Activated T-helper 1 cell treated with Interleukin-2 at 50 U/mL for 16 hours (primary cell): ENCODE measurements around the gene SERPINB7.

ENCODE experiments used
- DNase-seq: peaks from one replicate; pipeline ENCODE4 v3.0.0-alpha.2; 2020; ENCODE audit warnings: low read depth

SERPINB7 gene

DNA sequence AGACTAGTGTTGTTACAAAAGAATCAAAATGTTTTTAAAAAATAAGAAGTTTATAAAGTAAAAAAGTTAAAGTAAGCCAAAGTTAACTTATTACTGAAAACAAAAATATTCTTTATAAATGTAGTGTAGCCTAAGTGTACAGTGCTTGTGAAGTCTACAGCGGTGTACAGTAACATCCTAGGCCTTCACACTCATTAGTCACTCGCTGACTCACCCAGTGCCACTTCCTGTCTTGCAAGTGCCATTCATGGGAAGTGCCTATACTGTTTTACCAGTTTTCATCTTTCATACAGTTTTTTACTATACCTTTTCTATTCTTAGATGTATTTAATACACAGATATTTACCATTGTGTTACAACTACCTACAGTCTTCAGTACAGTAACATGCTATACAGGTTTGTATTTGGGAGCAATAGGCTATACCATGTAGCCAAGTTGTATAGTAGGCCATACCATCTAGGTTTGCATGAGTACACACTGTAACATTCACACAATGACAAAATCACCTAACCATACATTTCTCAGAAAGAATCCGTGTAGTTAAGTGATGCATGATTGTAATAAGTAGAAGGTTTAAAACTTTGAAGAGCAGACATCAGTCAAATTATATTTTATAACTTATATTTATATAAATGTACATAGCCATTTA lies 13.4 kb downstream of the SERPINB7 start:
- DNase-seq, result no peak

DNA sequence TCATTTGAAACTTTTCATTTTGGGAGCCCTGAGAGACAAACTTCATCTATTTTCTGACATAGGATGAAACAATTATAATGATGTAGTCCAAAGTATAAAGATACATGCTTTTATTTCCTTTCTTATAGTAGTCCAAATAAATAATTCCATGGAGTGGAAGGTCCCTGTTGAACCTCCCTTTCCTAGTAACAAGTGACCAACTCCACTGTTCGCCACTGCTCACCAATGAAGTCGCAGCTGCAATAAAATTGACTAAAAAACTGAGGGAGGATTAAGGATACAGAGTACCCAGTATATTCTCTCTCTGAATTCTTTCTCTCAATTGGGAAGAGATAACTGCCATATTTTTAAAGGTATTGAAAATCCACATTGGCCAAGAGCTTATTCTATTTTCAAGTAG lies 14.1 kb downstream of the SERPINB7 start:
- no peak for DNase-seq

DNA sequence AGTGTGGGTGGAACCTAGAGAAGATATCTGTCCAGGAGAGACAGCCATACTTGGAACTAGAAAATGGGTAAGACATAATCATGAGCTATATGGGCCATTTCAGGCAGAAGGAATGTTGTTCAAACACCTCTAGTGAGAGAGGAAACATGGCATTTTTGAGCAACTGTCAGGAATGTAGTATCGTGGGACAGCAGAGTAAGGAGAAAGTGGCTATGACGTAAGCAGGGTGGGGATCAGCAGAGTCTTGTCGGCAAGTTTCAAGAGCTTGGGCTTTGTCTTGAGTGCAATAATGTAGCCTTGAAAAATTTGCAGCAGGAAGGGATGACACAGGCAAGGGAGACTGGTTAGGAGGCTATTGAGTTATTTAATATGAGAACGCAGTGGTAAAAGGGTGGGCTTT lies 20.4 kb downstream of the SERPINB7 start:
- no peak for DNase-seq

DNA sequence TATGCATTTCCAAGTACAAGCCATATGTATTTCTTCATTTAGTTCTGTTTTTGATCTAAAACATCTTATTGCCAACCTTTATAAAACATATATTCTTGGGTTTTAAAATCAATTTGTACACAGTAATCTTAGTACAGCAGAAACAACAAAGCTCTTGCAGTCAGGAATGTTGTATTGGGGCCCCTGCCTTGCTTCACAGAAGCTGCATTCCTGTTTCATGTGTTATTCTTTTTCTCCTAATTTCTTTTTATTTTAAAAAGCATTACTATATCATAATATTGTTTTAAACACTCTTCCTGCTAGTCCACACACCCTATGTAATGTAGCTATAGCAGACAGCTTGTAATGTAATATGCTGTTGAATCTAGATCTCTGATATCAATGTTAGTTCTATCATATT lies 24.0 kb downstream of the SERPINB7 start:
- DNase-seq, result no peak

DNA sequence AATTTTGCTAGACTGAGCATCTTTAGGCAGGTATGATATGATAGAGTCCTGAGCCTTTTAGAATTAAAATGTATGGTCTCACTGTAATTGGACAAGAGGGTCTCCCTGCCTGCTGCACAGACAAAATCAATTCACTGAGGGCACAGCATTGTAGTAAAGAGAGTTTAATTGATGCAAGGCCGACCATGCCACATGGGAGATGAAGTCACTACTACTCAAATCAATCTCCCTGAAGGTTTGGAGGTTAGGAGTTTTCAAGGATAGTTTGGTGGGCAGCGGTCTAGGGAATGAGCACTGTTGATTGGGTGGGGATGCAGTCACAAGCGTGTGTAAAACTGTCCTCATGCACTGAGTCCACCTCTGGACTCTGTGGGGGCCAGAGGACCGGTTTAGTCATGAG lies 26.1 kb downstream of the SERPINB7 start:
- no peak for DNase-seq

DNA sequence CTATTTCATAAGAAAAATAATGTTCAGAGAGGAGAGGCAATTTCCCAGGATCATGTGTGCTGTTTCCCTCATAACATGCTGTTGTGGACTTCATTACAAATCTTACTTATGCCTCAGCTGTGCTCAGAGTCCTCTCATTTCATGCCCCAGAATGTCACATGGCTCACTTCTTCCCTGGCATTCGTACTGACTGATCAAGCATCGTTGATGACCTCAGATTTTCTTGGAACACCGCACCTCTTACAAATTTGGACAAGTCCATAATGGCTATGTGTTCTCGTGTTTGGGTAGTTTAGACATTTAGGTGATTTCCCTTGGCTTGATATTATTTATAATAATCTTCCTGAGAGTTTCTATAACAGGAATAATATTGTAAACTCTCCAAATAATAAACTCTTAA lies 32.9 kb downstream of the SERPINB7 start:
- DNase-seq, result no peak

DNA sequence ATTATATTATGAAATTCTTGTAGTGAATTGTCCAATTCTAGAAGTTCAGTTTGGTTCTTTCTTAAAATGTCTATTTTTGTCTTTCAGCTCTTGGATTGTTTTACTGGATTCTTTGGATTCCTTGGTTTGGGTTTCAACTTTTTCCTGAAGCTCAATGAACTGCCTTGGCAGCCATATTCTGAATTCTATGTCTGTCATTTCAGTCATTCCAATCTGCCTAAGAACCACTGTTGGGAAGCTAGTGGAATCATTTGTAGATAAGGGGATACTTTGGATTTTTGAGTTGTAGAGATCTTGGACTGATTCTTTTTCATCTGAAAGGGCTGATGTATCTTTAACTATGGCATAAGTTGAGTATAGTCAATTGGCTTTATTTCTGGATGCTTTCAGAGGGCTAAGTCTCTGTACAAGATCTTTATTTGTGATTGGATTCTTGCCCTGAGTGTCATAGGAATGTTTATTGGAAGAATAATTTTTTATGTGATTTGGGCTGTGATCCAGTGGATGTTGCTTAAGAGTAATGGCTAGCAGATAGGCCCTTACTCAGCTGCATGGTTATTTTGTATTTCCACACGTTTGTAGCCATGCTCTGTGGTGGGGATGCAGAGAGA lies 42.3 kb downstream of the SERPINB7 start:
- no peak for DNase-seq

DNA sequence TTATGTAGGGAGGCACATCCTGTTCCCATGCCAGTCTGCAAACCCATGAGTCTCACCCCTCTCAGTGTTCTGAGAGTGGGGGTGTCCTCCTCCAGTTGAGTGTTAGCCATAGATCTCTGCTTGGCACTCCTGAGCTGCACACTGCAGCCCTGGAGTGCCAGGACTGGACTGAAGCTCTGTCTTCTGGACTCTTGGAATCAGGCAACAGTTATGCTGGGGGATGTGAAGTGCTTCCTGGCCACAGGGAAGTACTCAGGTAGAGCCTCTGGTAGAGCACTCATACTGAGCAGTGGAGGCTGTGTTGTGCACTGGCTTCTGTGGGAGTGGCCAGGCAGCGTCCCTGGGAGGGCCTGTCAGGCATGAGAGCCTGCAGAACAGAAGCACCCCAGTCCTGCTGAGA lies 43.0 kb downstream of the SERPINB7 start:
- no peak for DNase-seq

DNA sequence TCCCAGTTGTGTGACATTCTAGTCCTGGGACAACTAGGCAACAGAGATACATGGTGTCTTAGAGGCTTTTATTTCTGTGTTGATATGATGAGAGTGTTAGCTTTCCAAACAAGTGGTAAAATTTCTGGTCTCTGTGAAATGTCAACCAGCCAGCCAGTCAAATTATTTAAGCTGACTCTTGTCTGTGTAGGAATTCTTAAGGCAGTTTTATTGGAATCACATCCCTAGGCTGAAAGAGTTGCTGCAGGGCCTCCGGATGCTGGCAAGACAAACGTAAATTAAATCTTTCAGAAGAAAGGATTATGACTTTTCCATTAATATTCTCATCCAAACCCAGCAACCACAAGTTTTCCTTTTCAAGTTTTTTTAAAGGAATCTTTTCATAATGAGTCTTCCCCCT lies 44.6 kb downstream of the SERPINB7 start:
- no peak for DNase-seq

DNA sequence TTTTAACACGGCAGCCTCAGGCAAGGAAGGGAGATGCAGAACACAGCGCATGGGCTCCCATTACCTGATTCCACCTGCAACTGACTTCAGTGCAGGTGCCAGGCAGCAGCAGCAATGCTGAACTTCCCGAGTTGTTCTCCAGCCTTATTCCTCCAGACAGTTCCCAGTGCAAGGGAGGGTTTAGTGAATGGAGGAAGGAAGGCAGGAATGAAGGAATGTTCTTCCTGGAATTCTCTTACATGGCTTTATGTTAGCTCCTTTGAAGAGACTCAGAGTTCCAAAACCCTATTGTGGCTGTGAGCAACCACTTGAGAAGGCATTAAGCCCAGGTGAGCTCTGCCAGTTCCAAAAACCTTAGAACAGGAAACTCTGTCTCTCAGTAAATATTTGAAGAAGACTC lies 45.5 kb downstream of the SERPINB7 start:
- no peak for DNase-seq

DNA sequence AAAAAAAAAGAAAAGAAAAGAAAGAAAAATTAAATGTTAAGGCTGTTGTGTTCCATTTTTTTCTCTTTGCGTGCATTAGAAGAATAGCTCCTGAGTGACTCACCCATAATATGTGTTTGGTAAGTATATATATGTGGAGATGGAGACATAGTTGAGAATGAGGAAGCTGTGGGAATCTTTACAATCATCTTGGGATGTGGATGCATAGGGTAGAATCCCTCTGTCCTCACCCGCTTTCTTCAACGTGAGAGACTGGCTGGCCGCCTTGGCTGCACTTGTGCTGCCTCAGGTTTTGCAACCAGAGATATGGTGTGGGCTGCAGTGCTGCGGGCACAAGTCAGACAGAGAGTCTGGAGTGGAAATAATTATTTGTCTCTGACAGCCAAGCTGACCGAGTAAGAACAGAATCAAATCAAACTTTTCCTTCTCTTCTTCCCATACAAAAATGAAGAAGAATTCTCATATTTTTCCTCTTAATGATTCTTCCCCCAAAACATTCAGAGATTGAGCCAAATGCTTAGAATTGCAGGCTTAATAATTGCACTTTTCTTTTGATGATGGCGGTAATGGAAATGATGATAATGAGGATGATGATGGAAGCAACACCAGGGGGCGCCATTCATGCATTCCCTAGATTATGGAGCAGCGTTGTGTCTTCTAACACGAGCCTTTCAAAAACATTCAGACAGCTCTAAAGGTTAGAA lies 48.5 kb downstream of the SERPINB7 start:
- DNase-seq, result no peak

DNA sequence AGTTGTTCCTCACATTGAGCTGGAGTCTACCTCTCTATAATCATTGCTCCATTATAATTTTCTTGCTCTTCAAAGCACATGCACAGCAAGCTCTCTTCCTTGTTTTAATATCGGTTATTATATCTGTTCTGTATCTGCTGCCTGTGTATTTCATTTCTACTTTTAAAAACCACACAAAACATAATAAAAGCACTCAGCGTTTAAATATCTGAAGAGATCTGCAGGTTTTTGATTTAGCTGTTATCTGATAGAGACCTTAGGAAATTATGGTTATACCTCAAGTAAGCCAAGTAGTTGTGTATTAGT lies 49.0 kb downstream of the SERPINB7 start:
- no peak for DNase-seq

DNA sequence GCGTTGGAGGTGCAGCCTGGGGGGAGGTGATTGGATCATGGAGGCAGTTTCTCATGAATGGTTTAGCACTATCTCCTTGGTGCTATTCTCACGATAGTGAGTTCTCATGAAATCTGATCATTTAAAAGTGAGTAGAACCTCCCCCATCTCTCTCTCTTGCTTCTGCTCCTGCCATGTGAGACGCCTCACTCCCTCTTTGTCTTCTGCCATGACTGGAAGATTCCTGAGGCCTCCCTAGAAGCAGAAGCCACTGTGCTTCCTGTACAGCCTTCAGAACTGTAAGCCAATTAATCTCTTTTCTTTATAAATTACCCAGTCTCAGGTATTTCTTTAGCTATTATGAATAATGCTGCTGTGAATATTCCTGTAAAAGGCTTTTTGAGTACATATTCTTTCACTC lies 52.9 kb downstream of the SERPINB7 start:
- DNase-seq, result no peak

DNA sequence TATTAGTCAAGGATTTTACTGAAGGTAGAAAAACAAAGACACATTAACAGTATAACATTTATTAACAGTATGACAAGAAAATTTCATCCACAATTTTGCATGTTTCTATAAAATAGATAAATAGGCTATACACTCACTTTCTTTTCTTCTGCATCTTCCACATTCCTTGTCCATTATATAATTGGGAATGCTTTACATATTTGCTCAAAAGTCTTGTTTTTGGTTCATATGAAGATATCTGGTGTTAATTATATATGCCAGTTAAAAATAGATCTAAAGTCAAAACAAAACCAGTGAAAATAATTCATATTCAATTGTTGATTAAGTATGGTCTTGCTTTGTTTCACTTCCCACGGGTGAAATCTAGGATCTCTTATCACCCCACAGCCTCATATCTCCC lies 53.4 kb downstream of the SERPINB7 start:
- no peak for DNase-seq

DNA sequence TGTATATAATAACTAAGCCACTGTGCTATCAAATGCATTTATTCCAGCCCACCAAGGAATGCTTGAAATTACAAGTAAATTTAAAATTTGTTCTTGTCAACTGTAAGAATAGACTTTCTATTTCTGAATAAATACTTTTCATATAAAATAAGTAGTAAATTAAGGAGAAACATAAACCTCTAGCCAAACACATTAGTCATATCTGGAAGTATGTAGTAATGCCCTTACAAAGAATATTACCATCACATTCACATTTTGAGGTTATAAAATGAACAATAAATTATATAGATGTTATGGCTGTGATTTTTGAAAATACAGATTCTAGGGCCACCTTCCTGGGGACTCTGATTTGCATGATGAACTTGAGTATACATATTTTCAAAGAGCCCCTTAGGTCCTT lies 54.7 kb downstream of the SERPINB7 start:
- no peak for DNase-seq

DNA sequence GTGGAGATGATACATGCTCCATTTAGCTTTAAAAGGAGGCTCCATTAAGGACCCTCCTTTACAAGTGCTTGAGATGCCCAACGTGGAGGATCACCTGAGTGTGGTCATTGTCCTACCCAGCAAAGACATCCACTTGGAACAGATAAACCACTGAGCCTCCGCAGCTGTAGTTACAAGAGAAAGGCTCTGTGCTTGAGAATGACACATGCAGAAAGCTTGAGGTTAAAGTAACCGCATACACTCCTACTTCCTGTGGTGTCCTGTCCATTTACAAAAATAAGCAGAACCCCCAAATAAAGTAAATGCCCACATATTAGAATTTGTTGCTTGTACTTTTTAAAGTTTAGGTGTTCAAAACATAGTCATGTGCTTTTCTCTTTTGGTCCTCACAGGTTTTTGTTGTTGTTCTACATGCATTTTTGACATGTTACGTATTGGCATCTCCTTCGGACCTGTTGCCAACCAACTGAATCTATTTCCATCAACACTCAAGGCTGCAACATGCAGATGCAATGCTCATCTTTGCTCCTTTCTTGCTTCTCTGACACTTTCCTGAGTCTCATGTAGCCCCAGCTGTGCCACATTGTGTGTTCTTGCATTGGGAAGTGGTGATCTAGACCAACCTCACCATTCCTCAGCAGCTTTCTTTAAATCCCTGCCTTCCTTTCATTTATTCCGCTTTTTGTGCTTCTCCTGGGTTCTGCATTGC lies 56.0 kb downstream of the SERPINB7 start:
- DNase-seq, result no peak

DNA sequence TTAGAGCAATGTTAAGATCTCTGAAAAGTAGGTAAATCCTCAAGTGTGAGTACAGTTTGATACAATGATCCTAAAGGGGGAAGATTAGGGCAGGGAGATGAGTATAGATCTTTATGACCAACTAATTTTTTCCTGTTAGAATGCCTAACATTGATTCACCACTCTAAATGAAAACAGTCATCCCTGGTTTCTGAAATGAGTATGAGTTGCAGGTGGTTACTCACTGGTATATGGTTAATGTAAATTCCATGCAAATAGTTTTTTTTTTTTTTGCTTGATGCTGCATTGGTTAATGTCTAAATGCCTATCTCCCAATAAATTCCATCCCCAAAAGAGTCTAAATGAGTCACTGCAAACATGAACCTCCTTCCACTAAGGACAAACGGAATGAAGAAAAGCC lies 57.3 kb downstream of the SERPINB7 start:
- DNase-seq, result no peak

DNA sequence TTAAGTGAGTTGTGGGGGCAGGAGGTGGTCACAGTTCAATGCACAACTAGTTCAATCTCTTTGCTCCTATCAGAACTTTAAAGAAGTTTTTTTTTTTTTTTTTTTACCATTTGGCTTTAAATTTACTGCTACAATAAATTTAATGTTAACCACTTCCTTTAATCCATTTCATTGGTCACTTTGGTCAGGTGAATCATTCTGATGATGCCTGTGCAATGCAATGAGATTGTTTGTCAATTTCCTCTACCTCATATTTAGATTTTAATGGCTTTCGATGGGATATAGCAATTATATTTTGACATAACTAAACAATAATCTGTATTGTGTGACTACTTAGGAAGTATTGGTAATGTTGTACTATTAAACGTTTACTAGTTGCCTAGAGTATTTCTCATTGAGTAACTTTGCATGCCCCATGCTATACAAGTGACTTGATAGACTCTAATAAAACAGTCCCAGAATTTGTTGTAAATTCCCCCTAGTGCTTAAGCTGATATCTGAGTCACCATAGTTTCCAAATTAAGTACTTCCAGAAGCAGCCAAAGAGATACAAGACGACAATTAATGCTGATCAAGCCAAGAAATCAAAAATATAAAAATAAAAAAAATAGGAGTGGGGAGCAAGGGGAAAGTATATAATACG lies 59.4 kb downstream of the SERPINB7 start:
- no peak for DNase-seq

DNA sequence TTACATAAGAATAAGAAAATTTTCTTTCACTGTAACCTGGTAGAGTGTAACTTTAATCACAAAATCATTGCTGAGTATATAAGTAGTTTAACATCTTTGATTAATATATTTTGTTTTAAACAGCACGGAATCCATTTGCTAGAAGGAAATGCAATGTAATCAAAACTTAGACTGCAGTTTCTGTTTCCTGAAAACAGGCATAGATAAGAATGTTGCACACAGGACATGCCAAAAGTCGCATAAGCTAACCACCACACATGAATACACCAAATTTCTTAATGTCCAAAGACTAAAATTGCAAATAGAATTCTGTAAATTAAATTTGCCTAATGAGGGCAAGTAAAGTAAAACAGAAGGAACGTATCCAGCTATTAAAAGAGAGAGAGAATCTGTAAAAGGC lies 61.2 kb downstream of the SERPINB7 start:
- DNase-seq, result no peak

DNA sequence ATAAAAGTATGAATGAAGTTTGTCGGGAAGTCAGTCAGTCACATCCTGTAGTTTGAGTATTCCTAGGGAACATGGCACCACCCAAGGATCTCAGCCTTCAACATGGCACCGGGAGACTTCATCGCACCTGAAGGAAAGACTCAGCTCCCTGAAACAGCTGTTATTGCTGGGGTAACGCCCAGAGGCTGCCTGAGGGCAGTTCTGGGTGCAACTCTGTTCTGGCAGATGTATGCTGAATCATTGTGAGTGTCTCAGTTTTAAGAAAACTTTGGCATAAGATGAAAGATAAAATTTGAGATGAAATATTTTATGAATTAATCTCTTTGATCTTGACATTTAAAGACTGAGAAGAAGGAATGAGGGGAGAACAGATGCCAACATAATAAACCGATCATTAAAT lies 62.4 kb downstream of the SERPINB7 start:
- DNase-seq, result no peak

DNA sequence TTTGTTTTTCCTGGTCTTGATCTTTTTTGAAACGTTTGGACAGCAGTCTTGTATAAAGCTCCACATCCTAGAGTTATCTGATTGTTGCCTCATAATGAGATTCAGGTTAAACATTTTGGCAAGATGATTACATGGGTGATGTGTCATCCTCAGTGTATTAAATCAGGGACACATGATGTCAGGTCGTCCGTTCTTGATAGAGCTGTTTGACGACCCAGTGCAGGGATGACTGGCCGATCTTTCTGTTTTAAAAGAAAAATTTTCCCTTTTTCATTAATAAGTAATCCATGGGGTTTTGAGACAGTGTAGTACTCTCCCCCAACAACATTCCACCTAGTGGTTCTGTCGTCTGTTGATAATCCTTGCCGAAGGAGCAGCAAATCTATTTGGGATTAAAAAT lies 67.8 kb downstream of the SERPINB7 start:
- no peak for DNase-seq

DNA sequence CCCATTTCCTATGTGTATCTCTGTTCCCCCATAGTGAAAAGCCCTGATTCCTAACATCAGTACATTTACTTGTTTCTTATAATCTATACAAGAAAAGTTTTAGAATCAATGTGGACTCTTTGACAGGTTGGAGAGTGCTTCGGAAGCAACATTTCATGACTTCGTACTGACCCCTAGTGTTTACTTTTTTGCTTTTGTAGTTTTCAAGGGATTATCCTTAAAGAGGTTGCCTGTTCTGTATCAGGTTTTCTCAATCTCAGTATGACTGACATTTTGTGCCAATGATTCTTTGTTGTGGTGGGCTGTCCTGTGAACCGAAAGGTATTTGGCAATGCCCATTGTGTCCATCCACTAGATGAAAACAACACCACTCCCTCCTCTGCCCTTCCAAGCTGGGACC lies 69.0 kb downstream of the SERPINB7 start:
- DNase-seq, result no peak

DNA sequence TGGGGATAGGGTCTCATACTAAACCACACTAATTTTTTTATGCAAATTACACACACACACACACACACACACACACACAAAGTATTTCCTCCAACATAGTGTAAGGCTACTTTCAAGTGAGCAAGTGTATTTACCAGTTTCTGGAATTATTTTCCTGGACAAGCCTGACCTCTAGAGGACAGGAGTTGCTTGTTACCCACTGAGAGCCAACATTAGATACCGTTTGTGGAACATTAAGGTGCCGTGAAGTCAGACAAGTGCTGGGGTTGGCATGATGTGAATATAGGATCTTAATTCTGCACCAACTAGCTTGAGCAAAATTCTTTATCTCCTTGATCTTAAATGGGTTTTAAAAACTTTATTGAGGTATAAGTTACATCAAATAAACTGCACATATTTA lies 72.9 kb downstream of the SERPINB7 start:
- no peak for DNase-seq
